Renal pelvis (tissue), 12 donors: ENCODE results near the gene UBAC1. TPM values are rescaled to one million over a fixed set of nuclear protein-coding genes. Genes with fewer than 3 reads are reported as not detected.
A peak's percentile ranks its signal among the peaks of the same experiment; 100 is the strongest.

Experiments used
- DNase-seq: peaks from one replicate; pipeline ENCODE4 v3.0.0-alpha.2; 2013
- long read RNA-seq, 16 experiments: transcript quantifications; one replicate each; lab custom pipeline, GENCODE V29; 2026
- polyA plus RNA-seq, 3 donors: library from polyadenylated mRNA; unstranded; fragments of 120-200 nt; gene quantifications; one replicate each; pipeline ENCODE4 v1.2.1, GENCODE V29; 2013; ENCODE audit not compliant: insufficient read length in 3 of 3

The UBAC1 gene
- 10 to 100 TPM; 32.7 to 38.1 (median 32.8) TPM for polyA plus RNA-seq
- long read RNA-seq, donor 1, transcript UBAC1-201 (10 exons, 1,867 nt), result major isoform, 17 of 23 reads
- long read RNA-seq, donor 1, partial matches to known transcripts, result 5 of 23 reads
- long read RNA-seq, donor 1, other reads (novel, unspliced or antisense), result 0 of 23 reads
- long read RNA-seq, donor 2, transcript UBAC1-201 (10 exons, 1,867 nt), result major isoform, 18 of 30 reads
- long read RNA-seq, donor 2, partial matches to known transcripts, result 12 of 30 reads
- long read RNA-seq, donor 2, other reads (novel, unspliced or antisense), result 0 of 30 reads
- long read RNA-seq, donor 3, transcript UBAC1-201 (10 exons, 1,867 nt), result major isoform, 16 of 23 reads
- long read RNA-seq, donor 3, partial matches to known transcripts, result 6 of 23 reads
- long read RNA-seq, donor 3, other reads (novel, unspliced or antisense), result 0 of 23 reads
- long read RNA-seq, donor 4, transcript UBAC1-201 (10 exons, 1,867 nt), result major isoform, 17 of 36 reads
- long read RNA-seq, donor 4, partial matches to known transcripts, result 19 of 36 reads
- long read RNA-seq, donor 4, other reads (novel, unspliced or antisense), result 0 of 36 reads
- long read RNA-seq, donor 5, transcript UBAC1-201 (10 exons, 1,867 nt), result major isoform, 8 of 8 reads
- long read RNA-seq, donor 5, partial matches to known transcripts, result 0 of 8 reads
- long read RNA-seq, donor 5, other reads (novel, unspliced or antisense), result 0 of 8 reads
- long read RNA-seq, donor 6, transcript UBAC1-201 (10 exons, 1,867 nt), result major isoform, 13 of 20 reads
- long read RNA-seq, donor 6, partial matches to known transcripts, result 6 of 20 reads
- long read RNA-seq, donor 6, other reads (novel, unspliced or antisense), result 0 of 20 reads
- long read RNA-seq, donor 7, transcript UBAC1-201 (10 exons, 1,867 nt), result major isoform, 23 of 34 reads
- long read RNA-seq, donor 7, partial matches to known transcripts, result 11 of 34 reads
- long read RNA-seq, donor 7, other reads (novel, unspliced or antisense), result 0 of 34 reads
- long read RNA-seq, donor 8, partial matches to known transcripts, result 5 of 7 reads
- long read RNA-seq, donor 8, other reads (novel, unspliced or antisense), result 0 of 7 reads
- long read RNA-seq, donor 9, transcript UBAC1-201 (10 exons, 1,867 nt), result major isoform, 9 of 17 reads
- long read RNA-seq, donor 9, partial matches to known transcripts, result 8 of 17 reads
- long read RNA-seq, donor 9, other reads (novel, unspliced or antisense), result 0 of 17 reads
- long read RNA-seq, donor 10, transcript UBAC1-201 (10 exons, 1,867 nt), result major isoform, 13 of 32 reads
- long read RNA-seq, donor 10, partial matches to known transcripts, result 18 of 32 reads
- long read RNA-seq, donor 10, other reads (novel, unspliced or antisense), result 0 of 32 reads
- long read RNA-seq, donor 11, transcript UBAC1-201 (10 exons, 1,867 nt), result major isoform, 9 of 10 reads
- long read RNA-seq, donor 11, partial matches to known transcripts, result 0 of 10 reads
- long read RNA-seq, donor 11, other reads (novel, unspliced or antisense), result 0 of 10 reads
- long read RNA-seq, donor 12, transcript UBAC1-201 (10 exons, 1,867 nt), result major isoform, 11 of 39 reads
- long read RNA-seq, donor 12, partial matches to known transcripts, result 24 of 39 reads
- long read RNA-seq, donor 12, other reads (novel, unspliced or antisense), result 0 of 39 reads
- long read RNA-seq, donor 13, transcript UBAC1-201 (10 exons, 1,867 nt), result major isoform, 6 of 15 reads
- long read RNA-seq, donor 13, partial matches to known transcripts, result 7 of 15 reads
- long read RNA-seq, donor 13, other reads (novel, unspliced or antisense), result 0 of 15 reads
- long read RNA-seq, donor 14, result 0 reads
- long read RNA-seq, donor 15, transcript UBAC1-201 (10 exons, 1,867 nt), result major isoform, 17 of 35 reads
- long read RNA-seq, donor 15, partial matches to known transcripts, result 15 of 35 reads
- long read RNA-seq, donor 15, other reads (novel, unspliced or antisense), result 0 of 35 reads
- long read RNA-seq, donor 16, transcript UBAC1-201 (10 exons, 1,867 nt), result major isoform, 12 of 18 reads
- long read RNA-seq, donor 16, partial matches to known transcripts, result 5 of 18 reads
- long read RNA-seq, donor 16, other reads (novel, unspliced or antisense), result 0 of 18 reads

GRCh38 chr9:135961277-135961715 lies at the start of gene UBAC1:
Gene UBAC1, minus strand, starts transcription at chr9:135961373. Its CDS starts 211 bp downstream, at chr9:135961162.
- peak; percentile 92 for DNase-seq

GRCh38 chr9:136010615-136011361 lies 49.6 kb upstream of the UBAC1 start:
- no peak for DNase-seq

- no peak for DNase-seq
Measured at GRCh38 chr9:136010176-136010575, 49.0 kb upstream of the UBAC1 start.

GRCh38 chr9:136009516-136009915 lies 48.3 kb upstream of the UBAC1 start:
- no peak for DNase-seq

GRCh38 chr9:136008693-136008997 lies 47.5 kb upstream of the UBAC1 start:
- no peak for DNase-seq

- DNase-seq, result no peak
Measured at GRCh38 chr9:136007934-136008692, 46.9 kb upstream of the UBAC1 start.

- no peak for DNase-seq
Measured at GRCh38 chr9:136007276-136007933, 46.2 kb upstream of the UBAC1 start.

GRCh38 chr9:136006169-136006568 lies 45.0 kb upstream of the UBAC1 start:
- DNase-seq, result no peak

- no peak for DNase-seq
Measured at GRCh38 chr9:136004712-136005111, 43.5 kb upstream of the UBAC1 start.

- no peak for DNase-seq
Measured at GRCh38 chr9:136004219-136004618, 43.0 kb upstream of the UBAC1 start.

- no peak for DNase-seq
Measured at GRCh38 chr9:136003411-136004218, 42.4 kb upstream of the UBAC1 start.

- DNase-seq, result no peak
Measured at GRCh38 chr9:136002881-136003280, 41.7 kb upstream of the UBAC1 start.

GRCh38 chr9:136002215-136002614 lies 41.0 kb upstream of the UBAC1 start:
- no peak for DNase-seq

GRCh38 chr9:136001231-136001630 lies 40.1 kb upstream of the UBAC1 start:
- no peak for DNase-seq

GRCh38 chr9:135998410-135999071 lies 37.4 kb upstream of the UBAC1 start:
- no peak for DNase-seq

GRCh38 chr9:135998016-135998380 lies 36.8 kb upstream of the UBAC1 start:
- no peak for DNase-seq
